DMS114 treated with DMSO at 0.1 percent for 48 hours (cell line): ENCODE results near the gene CCDC91.
"Not testable (repeated sequence)": the region's sequence is repeated elsewhere in the genome, so short reads cannot be mapped to it uniquely, and the experiment has no call there.

Experiments used
- DNase-seq: peaks from one replicate; lab custom pipeline; 2025; ENCODE audit not compliant: unreplicated experiment; lab: John Stamatoyannopoulos, UW

CCDC91 gene

DNA sequence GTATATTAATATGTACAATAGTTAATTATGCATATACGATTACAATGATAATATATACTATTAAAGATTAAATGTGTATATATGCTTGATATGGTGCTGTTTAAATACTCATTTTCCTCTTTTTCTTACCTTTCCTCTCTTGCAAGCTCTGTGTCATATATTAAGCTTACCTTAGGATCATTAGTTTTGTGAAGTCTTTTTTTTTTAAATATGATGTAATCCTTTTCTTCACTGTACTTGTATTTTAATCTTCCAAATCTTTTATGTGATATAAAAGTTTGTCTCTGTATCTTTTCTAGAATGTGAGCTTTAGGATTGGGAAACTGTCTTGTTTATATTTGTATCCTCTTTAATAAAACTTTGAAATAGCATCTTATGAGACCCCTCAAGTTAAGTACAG lies 88.7 kb downstream of the CCDC91 start:
- no peak for DNase-seq

DNA sequence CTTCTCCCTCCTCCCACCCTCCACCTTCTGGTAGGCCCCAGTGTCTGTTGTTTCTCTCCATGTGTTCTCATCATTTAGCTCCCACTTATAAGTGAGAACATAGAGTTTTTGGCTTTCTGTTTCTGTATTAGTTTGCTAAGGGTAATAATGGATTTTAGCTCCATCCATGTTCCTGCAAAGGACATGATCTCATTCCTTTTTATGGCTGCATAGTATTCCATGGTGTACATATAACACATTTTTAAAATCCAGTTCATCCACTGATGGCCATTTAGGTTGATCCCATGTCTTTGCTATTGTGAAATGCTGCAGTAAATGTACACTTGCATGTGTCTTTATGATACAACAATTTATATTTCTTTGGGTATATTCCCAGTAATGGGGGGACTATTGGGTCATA lies 96.1 kb downstream of the CCDC91 start:
- no peak for DNase-seq

DNA sequence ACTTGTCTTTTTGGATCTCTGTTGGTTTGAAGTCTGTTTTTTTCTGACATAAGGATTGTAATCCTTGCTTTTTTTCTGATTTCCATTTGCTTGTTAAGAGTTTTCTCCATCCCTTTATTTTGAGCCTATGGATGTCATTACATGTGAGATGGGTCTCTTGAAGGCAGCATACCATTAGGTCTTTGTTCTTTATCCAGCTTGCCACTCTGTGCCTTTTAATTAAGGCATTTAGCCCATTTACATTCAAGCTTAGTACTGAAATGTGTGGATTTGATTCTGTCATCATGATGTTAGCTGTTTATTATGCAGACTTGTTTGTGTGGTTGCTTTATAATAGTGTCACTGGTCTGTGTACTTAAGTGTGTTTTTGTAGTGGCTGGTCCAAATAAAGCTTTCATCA lies 100.0 kb downstream of the CCDC91 start:
- DNase-seq = no peak

DNA sequence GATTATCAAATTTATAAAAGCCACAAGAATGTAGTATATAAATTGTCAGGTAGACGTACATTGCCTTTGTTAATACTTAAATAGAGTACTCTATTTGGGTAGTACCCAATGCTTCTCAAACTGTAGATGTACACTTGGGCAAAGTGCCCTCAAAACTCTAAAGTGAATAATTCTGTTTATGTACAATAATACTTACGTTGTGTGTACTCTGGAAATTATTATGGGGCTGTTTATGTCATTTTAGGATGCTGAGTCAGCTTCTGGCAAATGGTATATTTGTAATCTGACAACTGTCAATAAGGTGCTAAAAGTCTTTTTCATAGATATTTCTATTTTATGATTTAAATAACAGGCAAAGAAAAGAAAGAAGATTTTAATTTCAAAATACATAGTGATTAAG lies 102.4 kb downstream of the CCDC91 start:
- no peak for DNase-seq

DNA sequence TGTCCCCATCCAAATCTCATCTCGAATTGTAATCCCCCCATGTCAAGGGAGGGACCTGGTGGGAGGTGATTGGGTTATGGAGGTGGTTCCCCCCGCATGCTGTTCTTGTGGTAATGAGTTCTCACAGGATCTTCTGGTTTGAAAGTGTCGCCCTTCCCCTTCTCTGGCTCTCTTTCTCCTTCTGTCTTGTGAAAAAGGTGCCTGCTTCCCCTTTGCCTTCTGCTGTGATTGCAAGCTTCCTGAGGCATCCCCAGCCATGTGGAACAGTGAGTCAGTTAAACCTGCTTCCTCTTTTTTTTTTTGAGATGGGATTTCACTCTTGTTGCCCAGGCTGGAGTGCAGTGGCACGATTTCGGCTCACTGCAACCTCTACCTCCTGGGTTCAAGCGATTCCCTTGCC lies 104.0 kb downstream of the CCDC91 start:
- no peak for DNase-seq

DNA sequence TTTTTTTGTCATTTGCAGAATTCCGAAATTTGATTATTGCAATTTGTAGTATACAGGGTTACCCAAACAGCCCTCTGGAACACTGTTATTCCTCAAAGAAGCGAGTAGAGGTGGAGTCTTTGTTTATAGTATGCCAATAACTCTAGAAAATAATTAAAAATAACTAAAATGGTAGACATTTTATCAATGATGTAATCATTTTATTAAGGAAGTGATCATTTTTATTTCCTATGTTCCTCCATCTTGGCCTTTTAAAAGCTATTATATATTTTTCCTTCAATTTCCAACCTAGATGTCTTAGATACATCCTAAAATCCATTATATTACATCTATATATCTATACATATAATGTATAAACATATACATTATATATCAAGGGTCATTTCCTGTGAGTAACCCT lies 106.0 kb downstream of the CCDC91 start:
- DNase-seq = no peak

DNA sequence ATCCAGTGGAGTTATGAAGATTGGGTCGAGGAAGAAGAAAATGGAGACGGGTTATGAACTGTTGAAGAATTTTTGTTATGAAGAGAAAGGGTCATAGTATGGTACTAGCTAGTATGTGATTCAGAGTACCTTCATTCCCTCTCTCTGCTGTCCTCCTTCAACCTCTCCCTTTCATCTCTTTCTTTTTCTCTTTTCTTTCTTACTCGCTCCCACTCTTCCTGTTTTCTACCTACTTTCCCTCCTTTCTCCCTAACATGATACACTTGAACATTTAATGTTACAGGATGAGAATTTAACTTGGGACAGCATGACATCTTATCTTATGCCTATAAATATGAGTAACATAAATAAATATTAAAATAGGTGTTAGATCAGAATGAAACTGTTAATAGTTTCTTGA lies 112.9 kb downstream of the CCDC91 start:
- no peak for DNase-seq

DNA sequence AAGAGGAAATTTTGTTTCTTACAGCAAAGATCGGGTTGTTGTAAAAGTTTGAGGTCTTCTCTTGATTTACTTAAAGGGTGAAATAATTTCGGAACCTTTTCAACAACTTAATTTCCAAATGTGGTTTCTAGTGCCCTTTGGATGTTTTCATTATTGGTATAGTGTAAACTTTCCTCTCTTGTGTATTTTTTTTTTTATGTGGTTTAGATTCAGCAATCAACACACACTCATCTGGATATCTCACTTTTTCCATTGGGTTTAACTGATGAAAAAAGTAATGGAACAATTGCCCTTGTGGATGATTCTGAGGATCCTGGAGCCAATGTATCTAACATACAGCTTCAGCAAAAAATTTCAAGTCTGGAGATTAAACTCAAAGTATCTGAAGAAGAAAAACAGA lies 116.3 kb downstream of the CCDC91 start:
- no peak for DNase-seq

DNA sequence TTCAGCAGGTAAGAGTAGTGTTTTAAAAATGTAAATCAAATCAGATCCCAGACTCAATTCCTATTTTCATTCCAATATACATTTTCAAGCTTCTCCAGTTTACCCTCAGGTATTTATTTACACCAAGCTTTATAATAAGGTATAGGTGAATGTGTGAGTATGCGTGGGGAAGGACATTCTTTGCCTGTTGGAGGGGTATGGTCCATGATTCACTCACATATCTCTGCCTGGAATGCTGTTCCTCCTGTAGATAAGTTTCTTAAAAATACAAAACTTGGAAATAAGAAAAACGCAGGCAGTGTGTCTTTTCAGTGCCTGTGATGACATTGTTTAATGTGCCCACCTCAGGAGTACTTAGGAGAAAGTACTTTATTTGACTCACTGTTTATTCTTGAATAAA lies 118.6 kb downstream of the CCDC91 start:
- DNase-seq = no peak

DNA sequence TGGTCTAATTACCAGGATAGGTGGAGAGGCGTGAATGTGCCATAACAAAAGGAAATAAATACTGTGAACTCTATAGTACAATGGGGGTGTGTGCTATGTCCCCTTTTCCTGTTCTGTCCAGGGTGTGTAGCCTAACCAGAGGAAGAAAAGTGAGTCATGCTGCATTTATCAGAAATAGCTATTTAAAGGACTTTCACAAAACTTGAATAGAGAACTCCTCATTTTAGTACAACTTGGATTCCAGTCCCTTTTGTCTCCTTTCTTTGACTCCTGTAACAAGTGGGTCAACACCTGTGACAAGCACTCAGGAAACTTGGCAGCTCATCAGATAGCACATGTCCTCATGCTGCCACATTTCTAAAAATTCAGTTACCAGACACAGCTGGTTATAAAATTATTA lies 123.4 kb downstream of the CCDC91 start:
- no peak for DNase-seq

DNA sequence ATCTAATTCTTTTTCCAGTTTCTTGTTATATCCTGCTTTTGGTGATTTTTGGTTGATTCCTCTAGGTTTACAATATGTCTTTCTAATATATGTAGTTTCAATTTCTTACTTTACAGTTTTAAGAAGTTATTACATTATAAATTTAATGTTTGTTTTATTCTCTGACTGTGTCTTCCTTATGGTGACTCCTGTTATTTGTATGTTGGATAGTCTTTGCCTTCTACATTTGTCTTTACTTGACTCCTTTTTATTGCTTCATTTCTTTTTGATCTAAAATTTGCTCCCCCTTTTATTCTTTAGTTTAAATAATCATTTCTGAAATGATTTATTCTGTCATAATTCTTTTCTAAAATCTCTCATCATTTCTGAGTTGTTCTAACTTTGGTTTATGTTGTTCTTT lies 125.8 kb downstream of the CCDC91 start:
- DNase-seq = no peak

DNA sequence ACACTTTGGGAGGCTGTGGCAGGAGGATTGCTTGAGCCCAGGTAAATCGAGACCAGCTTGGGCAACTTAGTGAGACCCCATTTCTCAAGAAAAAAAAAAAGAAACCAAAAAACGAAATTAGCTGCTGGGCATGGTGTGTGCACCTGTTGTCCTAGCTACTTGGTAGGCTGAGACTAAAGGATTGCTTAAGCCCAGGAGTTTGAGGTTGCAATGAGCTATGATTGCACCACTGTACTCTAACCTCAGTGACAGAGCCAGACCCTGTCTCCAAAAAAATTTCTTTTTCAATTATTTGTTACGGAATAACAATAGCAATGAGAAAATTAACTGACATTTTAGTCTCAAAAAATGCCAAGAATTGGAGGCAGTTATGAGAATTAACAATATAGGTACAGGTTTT lies 128.0 kb downstream of the CCDC91 start:
- no peak for DNase-seq

DNA sequence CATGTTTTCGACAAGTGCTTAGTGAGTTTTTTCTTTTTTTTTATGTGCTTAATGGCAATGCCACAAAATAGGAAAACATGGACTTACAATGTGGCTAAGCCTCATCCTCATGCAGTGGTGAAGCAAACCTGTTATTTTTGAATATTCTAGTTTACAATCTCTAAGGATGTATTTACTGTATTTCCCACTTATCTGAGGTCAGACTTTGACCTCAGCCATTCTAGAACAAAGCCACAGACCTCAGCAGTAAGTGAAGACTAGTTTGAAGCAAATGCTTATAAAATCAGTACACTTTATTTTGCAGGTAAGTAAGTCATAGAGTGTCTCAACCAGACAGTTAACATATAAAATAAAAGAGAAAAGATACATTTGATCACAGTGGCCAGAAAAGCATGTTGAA lies 130.1 kb downstream of the CCDC91 start:
- DNase-seq = no peak

DNA sequence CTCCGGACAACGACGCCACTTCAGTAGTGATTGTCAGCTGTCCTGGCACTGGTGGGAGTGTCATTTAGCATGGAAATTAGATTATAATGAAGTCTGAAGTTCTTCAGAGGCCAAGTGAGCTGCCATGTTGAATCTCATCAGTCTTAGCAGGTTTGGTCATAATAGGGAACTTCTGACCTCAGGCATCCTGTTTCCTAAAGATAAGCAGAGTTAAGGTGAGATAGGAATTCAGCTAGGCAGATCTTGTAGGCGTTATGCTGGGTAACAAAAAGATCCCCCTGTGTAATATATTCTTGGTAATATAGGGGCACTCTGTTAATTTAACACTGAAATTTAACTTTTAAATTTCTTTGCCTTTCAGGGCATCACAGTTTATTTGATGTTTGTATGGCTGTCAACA lies 137.5 kb downstream of the CCDC91 start:
- DNase-seq = no peak

DNA sequence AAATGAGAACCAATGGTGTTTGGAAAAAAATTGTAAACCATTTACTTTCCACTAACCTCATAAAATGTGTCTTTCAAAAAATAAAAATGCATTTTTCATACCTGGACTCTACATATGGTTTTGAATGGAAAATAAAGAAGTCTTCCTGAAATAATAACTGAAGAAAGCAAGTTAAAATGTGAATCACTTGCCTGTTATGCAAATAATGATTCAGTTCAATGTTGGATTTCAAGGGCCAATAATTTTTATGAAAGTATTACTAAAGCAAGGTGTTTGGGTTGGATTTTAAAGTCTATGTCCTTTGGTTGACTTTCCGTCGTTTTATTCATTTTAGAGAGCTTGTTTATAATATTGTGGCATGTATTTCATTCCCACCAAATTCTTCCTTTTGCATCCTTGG lies 138.7 kb downstream of the CCDC91 start:
- no peak for DNase-seq

DNA sequence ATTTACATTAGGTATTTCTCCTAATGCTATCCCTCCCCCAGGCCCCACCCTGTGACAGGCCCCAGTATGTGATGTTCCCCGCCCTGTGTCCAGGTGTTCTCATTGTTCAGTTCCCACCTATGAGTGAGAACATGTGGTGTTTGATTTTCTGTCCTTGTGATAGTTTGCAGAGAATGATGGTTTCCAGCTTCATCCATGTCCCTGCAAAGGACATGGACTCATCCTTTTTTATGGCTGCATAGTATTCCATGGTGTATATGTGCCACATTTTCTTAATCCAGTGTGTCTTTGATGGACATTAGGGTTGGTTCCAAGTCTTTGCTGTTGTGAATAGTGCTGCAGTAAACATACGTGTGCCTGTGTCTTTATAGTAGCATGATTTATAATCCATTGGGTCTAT lies 139.5 kb downstream of the CCDC91 start:
- DNase-seq = not testable (repeated sequence)

DNA sequence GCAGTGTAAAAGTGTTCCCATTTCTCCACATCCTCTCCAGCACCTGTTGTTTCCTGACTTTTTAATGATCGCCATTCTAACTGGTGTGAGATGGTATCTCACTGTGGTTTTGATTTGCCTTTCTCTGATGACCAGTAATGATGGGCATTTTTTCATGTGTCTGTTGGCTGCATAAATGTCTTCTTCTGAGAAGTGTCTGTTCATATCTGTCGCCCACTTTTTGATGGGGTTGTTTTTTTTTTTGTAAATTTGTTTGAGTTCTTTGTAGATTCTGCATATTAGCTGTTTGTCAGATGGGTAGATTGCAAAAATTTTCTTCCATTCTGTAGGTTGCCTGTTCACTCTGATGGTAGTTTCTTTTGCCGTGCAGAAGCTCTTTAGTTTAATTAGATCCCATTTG lies 140.0 kb downstream of the CCDC91 start:
- not testable (repeated sequence) for DNase-seq

DNA sequence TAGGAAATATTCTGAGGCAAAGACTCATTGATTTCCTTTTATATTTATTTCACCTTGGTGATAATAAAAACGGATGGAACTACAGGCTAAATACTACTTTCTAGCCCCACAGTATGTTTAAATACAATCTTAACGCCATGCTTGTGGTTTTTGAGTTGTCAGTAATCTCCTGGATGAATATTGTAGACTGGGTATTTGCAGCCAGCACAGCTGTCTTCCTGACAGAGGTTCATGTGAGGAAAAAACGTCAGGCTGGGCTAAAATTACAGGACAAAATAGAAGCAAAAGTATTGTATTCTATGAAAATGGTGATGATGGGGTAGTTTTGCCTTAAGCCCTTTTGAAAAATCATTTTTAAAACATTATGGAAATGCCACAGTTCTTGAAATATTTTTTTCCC lies 140.9 kb downstream of the CCDC91 start:
- no peak for DNase-seq

DNA sequence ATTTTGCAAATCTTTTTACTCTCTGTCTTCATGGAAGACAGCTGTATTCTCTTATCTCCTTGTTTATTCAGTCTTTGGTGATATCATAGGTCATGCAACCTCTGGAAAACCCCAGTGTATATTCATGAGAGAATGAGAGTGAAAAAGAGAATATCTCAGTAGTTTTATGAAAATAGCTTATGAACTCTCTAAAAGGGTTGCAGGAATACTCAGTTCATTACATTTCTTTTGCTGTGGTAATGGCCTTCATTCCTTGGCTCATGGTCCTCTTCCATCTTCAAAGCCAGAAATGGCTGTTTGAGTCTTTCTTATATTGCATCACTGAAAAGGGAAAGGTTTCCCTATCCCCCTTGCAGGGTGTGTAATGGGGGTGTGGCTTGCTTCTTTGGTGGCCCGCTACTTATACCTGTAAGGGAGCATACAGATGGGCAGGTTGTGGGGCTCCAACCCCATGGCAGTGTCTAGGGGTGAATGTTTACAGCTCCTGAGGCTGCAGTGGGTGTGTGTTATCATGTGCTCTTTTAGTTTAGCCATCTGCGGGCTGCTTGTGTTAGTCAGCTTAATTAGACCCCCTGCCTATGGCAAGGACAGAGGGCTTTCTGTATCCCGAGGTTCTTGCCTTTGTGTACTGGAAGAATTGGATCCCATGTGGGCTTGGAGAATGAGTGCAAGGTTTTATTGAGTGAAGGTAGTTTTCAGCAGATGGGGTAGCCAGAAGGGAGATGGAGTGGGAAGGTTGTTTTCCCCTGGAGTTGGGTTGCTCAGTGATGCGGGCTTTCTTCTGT lies 150.2 kb downstream of the CCDC91 start:
- no peak for DNase-seq

DNA sequence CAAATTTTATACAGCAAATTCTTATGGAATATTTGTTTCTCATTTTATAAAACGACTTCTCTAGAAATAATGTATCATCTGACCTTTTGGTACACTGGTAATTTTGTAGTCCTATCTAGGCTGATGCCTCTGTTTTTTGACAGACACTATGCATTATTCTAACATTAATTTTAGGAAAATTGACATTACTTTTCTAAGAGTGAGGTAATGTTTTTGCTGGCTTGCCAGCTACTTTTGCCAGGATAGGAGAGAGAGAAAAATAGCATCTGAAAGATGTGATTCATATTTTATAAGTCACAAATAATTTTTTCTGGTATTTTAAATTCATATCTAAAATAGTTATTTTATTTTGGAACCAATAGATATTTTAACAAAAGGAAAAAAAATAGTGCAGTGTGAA lies 153.5 kb downstream of the CCDC91 start:
- no peak for DNase-seq

DNA sequence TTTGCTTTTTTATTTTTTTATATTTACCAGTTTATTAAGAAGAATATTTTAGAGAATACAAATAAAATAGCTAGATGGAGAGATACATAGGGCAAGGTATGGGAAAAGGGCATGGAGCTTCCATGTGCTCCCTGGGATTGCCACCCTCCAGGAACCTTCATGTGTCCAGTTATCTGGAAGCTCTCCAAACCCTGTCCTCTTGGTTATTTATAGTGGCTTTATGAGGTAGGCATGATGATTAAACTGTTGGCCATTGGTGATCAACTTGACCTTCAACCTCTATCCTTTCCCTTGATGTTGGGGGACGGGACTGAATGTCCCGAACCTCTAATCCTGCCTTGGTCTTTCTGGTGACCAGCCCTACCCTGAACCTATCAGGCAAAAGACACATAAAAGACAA lies 156.3 kb downstream of the CCDC91 start:
- no peak for DNase-seq

DNA sequence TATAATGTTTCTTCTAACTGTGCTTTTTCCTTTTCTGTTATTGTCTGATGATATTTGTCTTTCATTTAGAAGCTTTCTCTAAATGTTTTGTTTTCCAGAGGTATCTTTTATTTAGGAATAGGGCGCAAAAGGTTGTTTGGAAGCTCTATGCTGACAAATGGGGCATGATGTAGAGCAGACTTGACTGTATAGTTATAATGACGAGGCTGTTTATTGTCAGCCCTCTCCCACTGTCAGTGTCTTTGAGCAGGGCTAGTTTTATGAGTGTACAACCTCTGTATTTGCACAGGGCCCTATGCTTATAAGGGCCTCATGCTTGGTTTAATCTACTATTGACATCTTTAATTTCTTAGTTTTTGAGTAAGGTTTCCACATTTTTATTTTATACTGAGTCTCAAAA lies 158.9 kb downstream of the CCDC91 start:
- DNase-seq = no peak

DNA sequence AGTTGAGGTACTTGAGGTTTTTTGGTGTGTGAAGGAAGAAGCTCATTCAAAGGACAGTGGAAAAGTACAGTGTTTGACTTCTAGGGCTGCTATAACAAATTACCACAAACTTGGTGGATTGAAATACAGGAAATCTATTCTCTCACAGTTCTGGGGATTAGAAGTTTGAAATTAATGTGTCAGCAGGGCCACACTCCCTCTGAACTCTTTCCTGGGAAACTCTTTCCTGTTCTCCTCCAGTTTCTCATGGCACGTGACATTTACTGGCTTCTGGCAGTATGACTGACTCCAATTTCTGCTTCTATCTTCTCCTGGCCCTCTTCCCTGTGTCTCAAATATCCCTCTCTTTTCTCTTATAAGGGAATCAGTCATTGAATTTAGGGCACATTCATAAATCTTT lies 160.2 kb downstream of the CCDC91 start:
- DNase-seq = no peak
